ENCODE data around the gene EXOSC1. TPM values are rescaled to one million over a fixed set of nuclear protein-coding genes. Genes with fewer than 3 reads are reported as not detected.

EXOSC1 gene
- polyA plus RNA-seq, 1 of the 3 experiments (the other 2 are of a cell fraction), result 49.0 TPM

GRCh38 chr10:97459933-97460332 lies 14.1 kb upstream of the EXOSC1 start:
- Histone ChIP-seq H3K27ac (ENCODE audit: low read depth in 2 of 2, low read length in 1 of 2) (no peak overlapping the region), H3K27me3 (ENCODE audit: insufficient read depth) (no peaks in the 10 kb centered on the region), H3K79me2 (ENCODE audit: insufficient read depth) (peaks cover 8% of the 10 kb centered on the region; the same call in 1 of the 2 replicates), H3K4me3 (ENCODE audit: low read depth in 2 of 2, low read length in 1 of 2) (no peak overlapping the region), H3K36me3 (replicated peaks in 1 of 2; ENCODE audit: control insufficient read depth in 1 of 2, insufficient read depth in 2 of 2, low read length in 1 of 2) (peaks cover 64 to 82% of the 10 kb centered on the region in 2 experiments), H2AFZ (ENCODE audit: low read depth) (no peak overlapping the region), H3K4me2 (no peak overlapping the region), H3K9me2 (no peaks in the 10 kb centered on the region), H4K20me1 (ENCODE audit: insufficient read depth) (0 out of 2 replicates have a peak, but pooled peaks cover 7% of the 10 kb centered on the region), H3K9me3 (no peaks in the 10 kb centered on the region), H3K9ac (no peak overlapping the region), H3K4me1 (ENCODE audit: control insufficient read depth in 1 of 2, insufficient read depth in 2 of 2, low read depth in 1 of 2, low read length in 1 of 2) (no peaks in the 10 kb centered on the region; a peak in 1 of 4 replicates), H3F3A (replicated peaks; ENCODE audit: insufficient read depth) (peaks cover 17% of the 10 kb centered on the region)
- DNase-seq, result no peak
- CTCF ChIA-PET, result interaction anchor here (0.5 to 8.7 kb wide), 5 partner anchors 13 to 94 kb away, joined by 3 to 132 read pairs (median 4); no protein-coding TSS in a partner anchor
- WGBS (ENCODE audit: low lambda C conversion rate), result 94% methylated on average over 2 of the region's 7 CpGs
- POLR2A ChIA-PET, result interaction anchor here (1.1 kb wide), 1 partner anchor 90 kb away, joined by 3 read pairs; no protein-coding TSS in a partner anchor
- TF ChIP-seq YY1 (IDR thresholded peaks at IDR 0.05; ENCODE audit: low read depth) (no peak), RAD21 (IDR thresholded peaks at IDR 0.05; ENCODE audit: low read length) (no peak), EP300 (IDR thresholded peaks at IDR 0.05; ENCODE audit: borderline replicate concordance in 1 of 2, low read depth in 1 of 2, low read length in 1 of 2) (no peak), GABPA (IDR thresholded peaks at IDR 0.05; ENCODE audit: low read depth) (no peak), ZBTB33 (IDR thresholded peaks at IDR 0.05; ENCODE audit: borderline replicate concordance, low read depth) (no peak), RCOR1 (IDR thresholded peaks at IDR 0.05; ENCODE audit: low read length) (no peak), RFX5 (IDR thresholded peaks at IDR 0.05; ENCODE audit: low read length) (no peak), POLR2AphosphoS5 (IDR thresholded peaks at IDR 0.05; ENCODE audit: low read depth, low read length) (no peak; the same call in 1 of the 2 replicates)

- Histone ChIP-seq H3K9me3 (no peaks in the 10 kb centered on the region), H3F3A (replicated peaks; ENCODE audit: insufficient read depth) (peaks cover 14% of the 10 kb centered on the region), H2AFZ (ENCODE audit: low read depth) (no peak overlapping the region), H3K27ac (ENCODE audit: low read depth in 2 of 2, low read length in 1 of 2) (no peak overlapping the region), H4K20me1 (ENCODE audit: insufficient read depth) (0 out of 2 replicates have a peak, but pooled peaks cover 6% of the 10 kb centered on the region), H3K9ac (no peak overlapping the region), H3K4me3 (ENCODE audit: low read depth in 2 of 2, low read length in 1 of 2) (no peak overlapping the region), H3K4me2 (no peak overlapping the region), H3K4me1 (ENCODE audit: control insufficient read depth in 1 of 2, insufficient read depth in 2 of 2, low read depth in 1 of 2, low read length in 1 of 2) (no peaks in the 10 kb centered on the region; a peak in 1 of 4 replicates), H3K9me2 (no peaks in the 10 kb centered on the region), H3K79me2 (ENCODE audit: insufficient read depth) (peaks cover 13% of the 10 kb centered on the region; the same call in 1 of the 2 replicates), H3K27me3 (ENCODE audit: insufficient read depth) (no peaks in the 10 kb centered on the region), H3K36me3 (replicated peaks in 1 of 2; ENCODE audit: control insufficient read depth in 1 of 2, insufficient read depth in 2 of 2, low read length in 1 of 2) (peaks cover 65 to 84% of the 10 kb centered on the region in 2 experiments)
- TF ChIP-seq REST (IDR thresholded peaks at IDR 0.05; ENCODE audit: low read depth, low read length), result no peak
- TF ChIP-seq SIN3A (IDR thresholded peaks at IDR 0.05; ENCODE audit: borderline replicate concordance, low read depth, low read length), result no peak
- no peak for TF ChIP-seq USF1 (IDR thresholded peaks at IDR 0.05; ENCODE audit: borderline replicate concordance, low read depth)
- no peak for TF ChIP-seq JUND (IDR thresholded peaks at IDR 0.05)
- no peak for TF ChIP-seq PBX3 (IDR thresholded peaks at IDR 0.05)
- no peak for TF ChIP-seq SMC3 (IDR thresholded peaks at IDR 0.05; ENCODE audit: low read depth, low read length)
- no peak for TF ChIP-seq ELF1 (IDR thresholded peaks at IDR 0.05)
- TF ChIP-seq USF2 (IDR thresholded peaks at IDR 0.05; ENCODE audit: borderline replicate concordance, low read depth, low read length), result no peak
- no peak for TF ChIP-seq FOXM1 (IDR thresholded peaks at IDR 0.05; ENCODE audit: low read depth)
- 96% methylated on average over 7 of the region's 7 CpGs for WGBS (ENCODE audit: low lambda C conversion rate)
- ChIA-PET CTCF (interaction anchor here (1.0 to 1.2 kb wide), 2 partner anchors 13 to 95 kb away, joined by 4 to 5 read pairs; no protein-coding TSS in a partner anchor), POLR2A (interaction anchor here (0.6 to 1.1 kb wide), 2 partner anchors 22 to 91 kb away, joined by 3 read pairs; no protein-coding TSS in a partner anchor)
- DNase-seq, result no peak
Observed at GRCh38 chr10:97459111-97459510, 13.3 kb upstream of the EXOSC1 start.
